Stomach (tissue), 9 donors: ENCODE results near the gene ITGB8. TPM values are rescaled to one million over a fixed set of nuclear protein-coding genes. Genes with fewer than 3 reads are reported as not detected.

ENCODE experiments used
- DNase-seq, 2 donors: peaks; one replicate each; pipeline versions ENCODE4 v3.0.0 to v3.0.0-alpha.2; 2013 to 2019
- H3K27ac ChIP-seq, 5 donors: fragments of 200-600 bp in 4 of 5; sonication (generic) in 4 of 5; one replicate each; pipeline ENCODE4 v1.5.1; 2013 to 2019; ENCODE audit warnings: mild to moderate bottlenecking in 1 of 5, moderate library complexity in 1 of 5
- H3K27me3 ChIP-seq, 3 donors: fragments of 200-600 bp; sonication (generic); one replicate each; pipeline ENCODE4 v1.5.1; 2017 to 2019; ENCODE audit warnings: mixed run types in 1 of 3
- H3K36me3 ChIP-seq, 4 donors: fragments of 200-600 bp; sonication (generic); 1 replicate in 3 of 4; 2 replicates in 1 of 4; pipeline ENCODE4 v1.5.1; 2016 to 2019
- H3K4me1 ChIP-seq, 4 donors: fragments of 200-600 bp; sonication (generic); one replicate each; pipeline ENCODE4 v1.5.1; 2016 to 2019
- H3K4me3 ChIP-seq, 4 donors: fragments of 200-600 bp; sonication (generic) in 3 of 4; one replicate each; pipeline ENCODE4 v1.5.1; 2016 to 2019; ENCODE audit warnings: mild to moderate bottlenecking in 1 of 4
- H3K9me3 ChIP-seq, 4 donors: fragments of 200-600 bp; sonication (generic); one replicate each; pipeline ENCODE4 v1.5.1; 2016 to 2019
- EP300 ChIP-seq: sonication (generic); formaldehyde crosslinking; IDR thresholded peaks from one replicate; pipeline ENCODE4 v1.6.1; 2017; ENCODE audit warnings: antibody characterized with exemption
- POLR2A ChIP-seq, 4 donors: fragments of 450-650 bp; IDR thresholded peaks; one replicate each; pipeline ENCODE4 v1.6.1; 2016; ENCODE audit warnings: antibody characterized with exemption in 4 of 4, control low read depth in 2 of 4, mild to moderate bottlenecking in 1 of 4, moderate library complexity in 1 of 4
- POLR2AphosphoS5 ChIP-seq, 3 donors: sonication (generic); formaldehyde crosslinking; IDR thresholded peaks; one replicate each; pipeline ENCODE4 v1.6.1; 2016; ENCODE audit warnings: antibody characterized with exemption in 3 of 3
- WGBS, 5 donors: extraction: QIAGEN DNeasy Blood & Tissue Kit in 3 of 5; methylation state at CpG; one replicate each; pipeline versions ENCODE4 v1.1.5 to v1.1.7; 2013 to 2018; 5-methylcytosine and 5-hydroxymethylcytosine counted together
- intact Hi-C: fragments of 100-400 bp; cut with DNase I; formaldehyde crosslinking; loops from one replicate; pipeline ENCODE4 v1.15.1; 2023; ENCODE audit warnings: low total_unique reads
- polyA plus RNA-seq, 3 donors: library from polyadenylated mRNA; stranded (reverse); fragments of 200-250 nt; gene quantifications; one replicate each; pipeline ENCODE4 v1.2.3, GENCODE V29; 2013
- total RNA-seq, 5 donors: library from RNA; depleted of rRNA; stranded (reverse); fragments of >200 nt; gene quantifications; one replicate each; pipeline versions ENCODE4 v1.1.0 to v1.2.3, GENCODE V29; 2014 to 2016
- TF ChIP-seq, protein P1 (sequence below), 7 experiments: fragments of 450-650 bp in 4 of 7; fragments of 200-600 bp in 3 of 7; sonication (generic) in 3 of 7; IDR thresholded peaks; one replicate each; pipeline ENCODE4 v1.5.1; 2016 to 2019; ENCODE audit warnings: antibody characterized with exemption in 7 of 7, control low read depth in 2 of 7, mild to moderate bottlenecking in 1 of 7
- donor health status: healthy with polysubstance abuse.
- donor health status: Bipolar disorder and iron deficiency.
- donor health status: healthy.

The ITGB8 gene
- total and polyA plus RNA-seq, 8 donors, result 1.1 to 31.9 (median 6.5) TPM

DNA sequence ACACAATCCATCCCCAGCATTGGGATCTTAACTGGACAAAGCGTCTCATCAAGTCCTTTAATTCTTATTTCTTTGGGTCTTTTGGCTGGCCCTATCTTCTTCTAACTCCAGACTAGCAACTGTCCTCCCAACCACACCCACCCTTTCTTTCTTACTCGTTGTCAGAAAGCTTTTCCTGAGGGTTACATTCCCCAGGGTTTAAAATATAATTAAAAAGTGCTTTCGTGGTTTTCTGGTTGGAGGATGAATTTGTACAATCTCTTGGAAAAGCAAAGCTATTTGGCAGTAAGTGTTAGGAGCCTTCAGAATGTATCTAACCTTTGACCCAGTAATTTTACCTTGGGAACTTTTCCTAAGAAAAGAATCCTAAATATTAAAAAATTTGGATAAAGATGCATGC, 10.4 kb upstream of the ITGB8 start:
- no peaks in the 10 kb centered on the region for H3K9me3 ChIP-seq
- no peak for DNase-seq
- TF ChIP-seq POLR2A (IDR thresholded peaks at IDR 0.05) (no peak), POLR2AphosphoS5 (IDR thresholded peaks at IDR 0.05) (no peak), EP300 (no peak)
- TF ChIP-seq, protein P1, sequence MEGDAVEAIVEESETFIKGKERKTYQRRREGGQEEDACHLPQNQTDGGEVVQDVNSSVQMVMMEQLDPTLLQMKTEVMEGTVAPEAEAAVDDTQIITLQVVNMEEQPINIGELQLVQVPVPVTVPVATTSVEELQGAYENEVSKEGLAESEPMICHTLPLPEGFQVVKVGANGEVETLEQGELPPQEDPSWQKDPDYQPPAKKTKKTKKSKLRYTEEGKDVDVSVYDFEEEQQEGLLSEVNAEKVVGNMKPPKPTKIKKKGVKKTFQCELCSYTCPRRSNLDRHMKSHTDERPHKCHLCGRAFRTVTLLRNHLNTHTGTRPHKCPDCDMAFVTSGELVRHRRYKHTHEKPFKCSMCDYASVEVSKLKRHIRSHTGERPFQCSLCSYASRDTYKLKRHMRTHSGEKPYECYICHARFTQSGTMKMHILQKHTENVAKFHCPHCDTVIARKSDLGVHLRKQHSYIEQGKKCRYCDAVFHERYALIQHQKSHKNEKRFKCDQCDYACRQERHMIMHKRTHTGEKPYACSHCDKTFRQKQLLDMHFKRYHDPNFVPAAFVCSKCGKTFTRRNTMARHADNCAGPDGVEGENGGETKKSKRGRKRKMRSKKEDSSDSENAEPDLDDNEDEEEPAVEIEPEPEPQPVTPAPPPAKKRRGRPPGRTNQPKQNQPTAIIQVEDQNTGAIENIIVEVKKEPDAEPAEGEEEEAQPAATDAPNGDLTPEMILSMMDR (IDR thresholded peaks at IDR 0.05), result no peak
- H3K36me3 ChIP-seq, result no peaks in the 10 kb centered on the region
- intact Hi-C loops, result no loop called here
- no peak overlapping the region for H3K27ac ChIP-seq
- H3K27me3 ChIP-seq, result no peaks in the 10 kb centered on the region
- H3K4me3 ChIP-seq, result no peak overlapping the region
- H3K4me1 ChIP-seq, result no peaks in the 10 kb centered on the region
- 55 to 68% (median 64%) methylated on average over 3 of the region's 3 CpGs for WGBS, 5 donors

DNA sequence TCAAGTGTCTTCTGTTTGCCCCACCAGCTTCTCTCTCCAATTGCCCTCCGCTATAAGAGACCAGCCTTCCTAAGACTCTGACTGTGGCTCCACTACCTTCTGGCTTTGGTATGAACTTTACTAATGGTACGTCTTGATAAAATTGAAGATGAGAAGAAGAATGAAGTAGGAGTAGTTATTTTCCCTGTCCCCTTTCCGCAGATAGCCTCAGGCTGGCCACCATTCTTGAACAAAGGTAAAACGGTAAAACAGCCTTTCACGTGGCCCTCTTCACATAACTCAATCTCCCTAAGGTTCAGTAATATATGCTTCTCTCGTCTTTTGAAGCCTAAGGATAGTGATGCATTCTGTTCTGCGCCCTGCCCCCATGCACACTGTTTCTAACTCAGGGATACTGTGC, 9.9 kb upstream of the ITGB8 start:
- Histone ChIP-seq H3K4me1 (no peaks in the 10 kb centered on the region), H3K36me3 (no peaks in the 10 kb centered on the region), H3K9me3 (no peaks in the 10 kb centered on the region), H3K27ac (no peak overlapping the region), H3K4me3 (no peak overlapping the region), H3K27me3 (no peaks in the 10 kb centered on the region)
- 90 to 98% (median 94%) methylated on average over 7 of the region's 7 CpGs for WGBS, 5 donors
- intact Hi-C loops, result no loop called here
- TF ChIP-seq, protein P1 (IDR thresholded peaks at IDR 0.05), result no peak
- TF ChIP-seq POLR2A (IDR thresholded peaks at IDR 0.05) (no peak), EP300 (no peak), POLR2AphosphoS5 (IDR thresholded peaks at IDR 0.05) (no peak)
- no peak for DNase-seq

- H3K27me3 ChIP-seq, result no peaks in the 10 kb centered on the region
- H3K27ac ChIP-seq, result no peak overlapping the region
- no peak overlapping the region for H3K4me3 ChIP-seq
- H3K36me3 ChIP-seq, result no peaks in the 10 kb centered on the region
- TF ChIP-seq POLR2AphosphoS5 (IDR thresholded peaks at IDR 0.05), result peak in 1 of 3 donors; percentile 47
- no peak for TF ChIP-seq POLR2A (IDR thresholded peaks at IDR 0.05)
- no peak for TF ChIP-seq EP300
- DNase-seq, result peak in 1 of 2 donors; percentile 49
- no peaks in the 10 kb centered on the region for H3K4me1 ChIP-seq
- intact Hi-C loops, result no loop called here
- H3K9me3 ChIP-seq, result no peaks in the 10 kb centered on the region
- WGBS, 5 donors, result 57 to 70% (median 65%) methylated on average over 2 of the region's 2 CpGs
Measured at GRCh38 chr7:20323595-20323994, 7.1 kb upstream of the ITGB8 start.

GRCh38 chr7:20326342-20326741, 4.4 kb upstream of the ITGB8 start:
- Histone ChIP-seq H3K27me3 (peaks cover 0 to 9% (median 0%) of the 10 kb centered on the region in 3 donors), H3K4me1 (peaks cover 0 to 14% (median 8%) of the 10 kb centered on the region in 4 donors), H3K4me3 (no peak overlapping the region), H3K9me3 (no peaks in the 10 kb centered on the region), H3K27ac (no peak overlapping the region), H3K36me3 (no peaks in the 10 kb centered on the region)
- TF ChIP-seq, protein P1 (IDR thresholded peaks at IDR 0.05), result no peak
- TF ChIP-seq EP300 (no peak), POLR2A (IDR thresholded peaks at IDR 0.05) (no peak), POLR2AphosphoS5 (IDR thresholded peaks at IDR 0.05) (no peak)
- DNase-seq, result no peak
- 75 to 89% (median 87%) methylated on average over 4 of the region's 4 CpGs for WGBS, 5 donors
- intact Hi-C loops, result no loop called here

DNA sequence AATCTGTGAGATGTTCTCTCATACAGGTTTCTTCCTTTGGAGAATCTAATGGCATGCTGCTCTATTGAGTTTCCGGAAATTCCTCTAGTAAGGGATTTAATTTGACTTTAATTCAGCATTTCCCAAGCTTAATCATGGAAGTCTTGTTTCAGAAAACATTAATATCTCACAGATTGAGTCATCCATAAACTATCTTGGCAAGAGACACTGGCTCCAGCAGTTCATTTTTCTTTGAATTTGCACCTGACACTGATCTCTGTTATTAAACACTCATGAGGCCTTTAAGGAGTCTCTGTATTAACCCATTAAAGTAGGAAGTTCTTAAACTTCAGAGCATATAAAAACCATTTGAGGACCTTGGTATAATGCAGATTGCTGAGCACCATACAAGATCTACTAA, 3.6 kb upstream of the ITGB8 start:
- WGBS, 5 donors, result 73 to 83% (median 78%) methylated on average over 1 of the region's 1 CpG
- TF ChIP-seq, protein P1 (IDR thresholded peaks at IDR 0.05), result no peak
- TF ChIP-seq POLR2AphosphoS5 (IDR thresholded peaks at IDR 0.05), result no peak
- no peak for TF ChIP-seq EP300
- Histone ChIP-seq H3K9me3 (no peaks in the 10 kb centered on the region), H3K36me3 (no peaks in the 10 kb centered on the region), H3K27me3 (peaks cover 0 to 16% (median 0%) of the 10 kb centered on the region in 3 donors), H3K4me3 (no peak overlapping the region), H3K27ac (no peak overlapping the region), H3K4me1 (peaks cover 0 to 20% (median 15%) of the 10 kb centered on the region in 4 donors)
- DNase-seq, result no peak
- intact Hi-C loops, result no loop called here
